A673 (cell line): ENCODE results near the gene FBRS. TPM values are rescaled to one million over a fixed set of nuclear protein-coding genes. Genes with fewer than 3 reads are reported as not detected.

Experiments
- BruUV-seq: library from RNA; stranded (reverse); fragments of 400-500 nt; replicated peaks from 2 replicates; lab custom pipeline; 2021; lab: Mats Ljungman, UMichigan
- CTCF ChIA-PET: fragments of 300-600 bp; sonication (Branson Sonifier 250); formaldehyde crosslinking; loops from one replicate; lab custom pipeline; 2022; ENCODE audit warnings: antibody characterized with exemption; lab: Charles Lee
- POLR2A ChIA-PET: fragments of 300-600 bp; sonication (Branson Sonifier 250); formaldehyde crosslinking; loops from one replicate; lab custom pipeline; 2022; ENCODE audit warnings: antibody characterized with exemption; ENCODE audit not compliant: low non-redundant PET; lab: Charles Lee
- DNase-seq: peaks from one replicate; pipeline ENCODE4 v3.0.0-alpha.2; 2015; ENCODE audit warnings: low spot score
- H3K27ac ChIP-seq: fragments of 200-600 bp; sonication (generic); 2 replicates; pipeline ENCODE4 v1.5.1; 2016; ENCODE audit warnings: mixed run types, low read depth, mild to moderate bottlenecking, mixed read lengths, antibody characterized with exemption, low read length; ENCODE audit not compliant: poor library complexity, severe bottlenecking
- H3K27me3 ChIP-seq: fragments of 200-600 bp; sonication (generic); replicated peaks from 2 replicates; pipeline ENCODE4 v1.6.1; 2017; ENCODE audit warnings: mixed run types, low read depth, mild to moderate bottlenecking, mixed read lengths, antibody characterized with exemption, low read length; ENCODE audit not compliant: insufficient read depth, poor library complexity
- H3K36me3 ChIP-seq: fragments of 200-600 bp; sonication (generic); 2 replicates; pipeline ENCODE4 v1.6.1; 2016; ENCODE audit warnings: mixed run types, mild to moderate bottlenecking, mixed read lengths, antibody characterized with exemption, low read length; ENCODE audit not compliant: insufficient read depth, poor library complexity, severe bottlenecking
- H3K4me1 ChIP-seq: fragments of 200-600 bp; sonication (generic); 2 replicates; pipeline ENCODE4 v1.6.1; 2017; ENCODE audit warnings: mixed run types, mild to moderate bottlenecking, mixed read lengths, antibody characterized with exemption, low read length; ENCODE audit not compliant: insufficient read depth, poor library complexity, severe bottlenecking
- H3K4me3 ChIP-seq: fragments of 200-600 bp; sonication (generic); 2 replicates; pipeline ENCODE4 v1.5.1; 2016; ENCODE audit warnings: low read depth, mixed run types, mild to moderate bottlenecking, mixed read lengths, low read length; ENCODE audit not compliant: poor library complexity, severe bottlenecking
- H3K9me3 ChIP-seq: fragments of 200-600 bp; sonication (generic); 2 replicates; pipeline ENCODE4 v1.6.1; 2016; ENCODE audit warnings: mixed run types, low read depth, mild to moderate bottlenecking, mixed read lengths, antibody characterized with exemption, low read length; ENCODE audit not compliant: poor library complexity, severe bottlenecking
- EZH2 ChIP-seq: fragments of 200-600 bp; sonication (generic); IDR thresholded peaks from 2 replicates; pipeline ENCODE4 v1.6.1; 2017; ENCODE audit warnings: borderline replicate concordance, low read depth, mild to moderate bottlenecking, mixed read lengths, antibody characterized with exemption, low read length; ENCODE audit not compliant: poor library complexity, severe bottlenecking
- intact Hi-C: fragments of 100-400 bp; cut with micrococcal nuclease; formaldehyde crosslinking; loops from one replicate; pipeline ENCODE4 v1.10.0; 2022; ENCODE audit not compliant: unreplicated experiment
- total RNA-seq: library from RNA; stranded (reverse); gene quantifications from 2 replicates; pipeline ENCODE4 v1.2.3, GENCODE V29; 2021
- TF ChIP-seq, protein P1 (sequence below): fragments of 300-800, 200-600 bp; sonication (generic); conservative IDR thresholded peaks from 2 replicates; pipeline ENCODE4 v1.5.1; 2017; ENCODE audit warnings: low read depth, mild to moderate bottlenecking, antibody characterized with exemption, low read length, moderate library complexity, mixed read lengths

FBRS gene
- total RNA-seq, 1 experiment from 2014 or later: 79.9 TPM

DNA sequence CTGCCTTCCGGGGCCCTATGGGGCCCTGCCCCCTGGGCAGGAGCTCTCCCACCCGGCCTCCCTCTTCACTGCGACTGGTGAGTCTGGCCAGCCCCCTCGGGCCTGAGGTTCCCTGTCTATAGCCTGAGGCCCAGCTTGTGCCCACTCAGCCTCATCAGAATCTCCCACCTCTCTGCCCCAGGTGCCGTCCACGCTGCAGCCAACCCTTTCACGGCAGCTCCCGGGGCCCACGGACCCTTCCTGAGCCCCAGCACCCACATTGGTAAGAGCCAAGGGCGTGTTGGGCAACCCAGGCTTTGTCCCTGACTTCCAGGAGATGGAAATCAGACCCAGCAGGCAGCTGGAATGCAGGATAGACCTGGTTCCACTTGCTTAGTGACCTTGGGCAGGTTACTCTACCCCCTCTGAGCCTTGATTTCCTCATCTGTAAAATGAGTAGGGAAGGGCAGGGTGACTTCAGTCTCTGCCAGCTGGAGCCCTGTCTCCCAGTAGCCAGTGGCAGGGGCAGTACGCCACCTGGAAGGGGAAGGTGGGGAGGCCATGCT, 9.2 kb downstream of the FBRS start:
- Histone ChIP-seq H3K9me3 (no peaks in the 10 kb centered on the region), H3K27me3 (no peaks in the 10 kb centered on the region), H3K4me1 (no peaks in the 10 kb centered on the region), H3K36me3 (peaks cover 70% of the 10 kb centered on the region), H3K27ac (no peak overlapping the region), H3K4me3 (no peak overlapping the region)
- TF ChIP-seq, protein P1, sequence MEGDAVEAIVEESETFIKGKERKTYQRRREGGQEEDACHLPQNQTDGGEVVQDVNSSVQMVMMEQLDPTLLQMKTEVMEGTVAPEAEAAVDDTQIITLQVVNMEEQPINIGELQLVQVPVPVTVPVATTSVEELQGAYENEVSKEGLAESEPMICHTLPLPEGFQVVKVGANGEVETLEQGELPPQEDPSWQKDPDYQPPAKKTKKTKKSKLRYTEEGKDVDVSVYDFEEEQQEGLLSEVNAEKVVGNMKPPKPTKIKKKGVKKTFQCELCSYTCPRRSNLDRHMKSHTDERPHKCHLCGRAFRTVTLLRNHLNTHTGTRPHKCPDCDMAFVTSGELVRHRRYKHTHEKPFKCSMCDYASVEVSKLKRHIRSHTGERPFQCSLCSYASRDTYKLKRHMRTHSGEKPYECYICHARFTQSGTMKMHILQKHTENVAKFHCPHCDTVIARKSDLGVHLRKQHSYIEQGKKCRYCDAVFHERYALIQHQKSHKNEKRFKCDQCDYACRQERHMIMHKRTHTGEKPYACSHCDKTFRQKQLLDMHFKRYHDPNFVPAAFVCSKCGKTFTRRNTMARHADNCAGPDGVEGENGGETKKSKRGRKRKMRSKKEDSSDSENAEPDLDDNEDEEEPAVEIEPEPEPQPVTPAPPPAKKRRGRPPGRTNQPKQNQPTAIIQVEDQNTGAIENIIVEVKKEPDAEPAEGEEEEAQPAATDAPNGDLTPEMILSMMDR: no peak
- no peak for TF ChIP-seq EZH2
- no TSS peak for BruUV-seq
- ChIA-PET CTCF (no interaction called here), POLR2A (no interaction called here)
- intact Hi-C loops: no loop called here
- DNase-seq: no peak

DNA sequence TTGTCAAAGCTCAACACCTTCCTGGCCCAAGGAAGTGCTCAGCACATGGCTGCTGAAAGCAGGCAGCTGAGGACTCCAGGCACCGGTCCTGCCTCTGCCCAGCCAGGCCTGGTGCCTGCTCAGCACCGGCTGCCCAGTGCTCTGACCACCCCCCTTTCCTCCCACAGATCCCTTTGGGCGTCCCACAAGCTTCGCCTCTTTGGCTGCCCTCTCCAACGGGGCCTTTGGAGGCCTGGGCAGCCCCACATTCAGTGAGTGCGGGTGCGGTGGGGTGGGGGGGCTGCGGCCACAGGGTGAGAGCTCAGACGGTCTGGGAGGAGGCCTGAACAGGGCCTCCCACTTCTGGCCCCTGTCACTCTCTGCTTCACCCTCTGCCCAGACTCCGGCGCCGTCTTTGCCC, 10.2 kb downstream of the FBRS start:
- ChIA-PET CTCF (no interaction called here), POLR2A (no interaction called here)
- Histone ChIP-seq H3K27me3 (no peaks in the 10 kb centered on the region), H3K36me3 (peaks cover 60% of the 10 kb centered on the region), H3K27ac (no peak overlapping the region), H3K4me3 (no peak overlapping the region), H3K9me3 (no peaks in the 10 kb centered on the region), H3K4me1 (no peaks in the 10 kb centered on the region)
- TF ChIP-seq, protein P1: no peak
- no peak for TF ChIP-seq EZH2
- no peak for DNase-seq
- BruUV-seq: no TSS peak
- intact Hi-C loops: no loop called here

DNA sequence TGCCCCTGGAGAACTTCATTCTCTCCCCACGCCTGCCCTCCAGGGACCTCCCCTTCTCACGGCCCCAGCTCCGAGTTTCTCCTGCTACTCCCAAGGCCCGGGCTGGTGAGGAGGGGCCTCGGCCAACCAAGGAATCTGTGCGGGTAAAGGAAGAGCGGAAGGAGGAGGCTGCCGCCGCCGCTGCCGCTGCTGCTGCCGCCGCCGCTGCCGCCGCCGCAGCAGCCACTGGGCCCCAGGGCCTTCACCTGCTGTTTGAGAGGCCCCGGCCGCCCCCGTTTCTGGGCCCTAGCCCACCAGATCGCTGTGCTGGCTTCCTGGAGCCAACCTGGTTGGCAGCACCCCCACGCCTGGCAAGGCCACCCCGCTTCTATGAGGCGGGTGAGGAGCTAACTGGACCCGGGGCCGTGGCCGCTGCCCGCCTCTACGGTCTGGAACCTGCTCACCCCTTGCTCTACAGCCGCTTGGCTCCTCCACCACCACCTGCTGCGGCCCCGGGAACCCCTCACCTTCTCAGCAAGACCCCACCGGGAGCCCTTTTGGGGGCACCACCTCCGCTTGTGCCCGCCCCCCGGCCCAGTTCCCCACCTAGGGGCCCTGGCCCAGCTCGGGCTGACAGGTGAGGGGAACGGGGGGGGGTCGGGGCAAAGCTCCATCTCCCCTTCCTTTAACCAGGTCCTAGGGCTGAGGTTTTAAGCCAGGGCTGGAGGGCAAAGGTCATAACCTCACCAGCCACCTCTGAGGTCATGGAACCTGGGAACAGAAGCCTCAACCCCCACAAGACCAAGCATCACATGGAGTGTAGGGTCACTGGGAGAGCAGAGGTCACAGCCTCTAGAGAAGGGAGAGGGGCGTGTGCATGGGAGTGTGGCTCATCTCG, 11.0 kb downstream of the FBRS start:
- H3K27ac ChIP-seq: no peak overlapping the region
- no peak overlapping the region for H3K4me3 ChIP-seq
- ChIA-PET CTCF (no interaction called here), POLR2A (interaction anchor here (0.6 kb wide), 1 partner anchor 107 kb away, joined by 3 read pairs; no protein-coding TSS in a partner anchor)
- H3K27me3 ChIP-seq: no peaks in the 10 kb centered on the region
- BruUV-seq: no TSS peak
- intact Hi-C loops: no loop called here
- H3K9me3 ChIP-seq: no peaks in the 10 kb centered on the region
- TF ChIP-seq, protein P1: no peak
- TF ChIP-seq EZH2: no peak
- H3K36me3 ChIP-seq: peaks cover 55% of the 10 kb centered on the region
- no peak for DNase-seq
- no peaks in the 10 kb centered on the region for H3K4me1 ChIP-seq
